ENCODE results near the gene FBLN1.
"Not testable (repeated sequence)": the region's sequence is repeated elsewhere in the genome, so short reads cannot be mapped to it uniquely, and the experiment has no call there.

The FBLN1 gene

DNA sequence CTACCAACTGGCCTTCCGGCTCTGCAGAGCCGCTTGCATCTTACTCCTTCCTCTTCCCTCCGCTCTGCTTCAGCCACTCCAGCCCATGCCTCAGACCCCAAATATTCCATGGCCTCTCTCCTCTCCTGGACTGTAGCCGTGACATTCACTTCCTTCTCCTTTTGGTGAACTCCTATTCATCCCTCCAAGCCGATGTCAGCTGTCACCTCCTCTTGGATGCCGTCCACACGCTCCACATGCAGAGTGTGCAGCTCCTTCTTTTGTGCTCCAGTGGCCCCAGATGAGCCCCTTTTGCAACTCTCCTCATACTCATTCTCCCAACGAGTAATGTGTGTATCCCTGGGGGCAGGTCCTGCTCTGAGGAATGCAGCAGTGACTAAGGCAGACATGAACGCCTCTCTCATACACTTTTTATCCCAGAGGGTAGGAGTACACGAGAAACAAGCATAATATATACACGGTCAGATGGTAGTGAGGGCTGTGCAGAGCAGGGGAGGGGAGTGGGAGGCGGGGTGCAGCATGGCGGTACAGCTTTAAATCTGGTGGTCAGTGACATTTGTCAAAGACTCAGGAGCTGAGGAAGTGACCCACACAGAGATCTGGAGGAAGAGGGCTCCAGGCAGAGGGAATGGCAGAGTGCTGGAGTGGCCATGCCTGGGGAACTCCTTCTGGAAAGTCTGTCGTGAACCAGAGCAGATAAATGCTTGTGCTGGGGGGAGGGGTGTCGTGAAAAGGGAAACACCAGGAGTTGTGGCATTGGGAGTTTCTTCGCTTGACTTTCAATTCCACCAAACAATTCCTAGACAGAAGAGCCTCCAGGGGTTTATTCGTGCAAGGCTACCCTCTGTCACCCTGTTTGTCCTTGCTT, 85.2 kb downstream of the FBLN1 start:
- DNase-seq (ENCODE audit: insufficient read length, low spot score) = no peak
- FAIRE-seq = no peak
- TF ChIP-seq POU2F2 (IDR thresholded peaks at IDR 0.05; ENCODE audit: low read depth, low read length) = no peak
- TF ChIP-seq TAF1 (IDR thresholded peaks at IDR 0.05; ENCODE audit: low read depth, low read length) = no peak
- no peak for TF ChIP-seq POLR2A (IDR thresholded peaks at IDR 0.05; ENCODE audit: low read depth, low read length)
- TF ChIP-seq SPI1 (IDR thresholded peaks at IDR 0.05; ENCODE audit: low read depth, low read length) = no peak
- TF ChIP-seq POLR2AphosphoS5 (IDR thresholded peaks at IDR 0.05; ENCODE audit: low read depth, low read length) = no peak
- no peak for TF ChIP-seq PAX5 (IDR thresholded peaks at IDR 0.05; ENCODE audit: insufficient read depth, low read length, severe bottlenecking)

DNA sequence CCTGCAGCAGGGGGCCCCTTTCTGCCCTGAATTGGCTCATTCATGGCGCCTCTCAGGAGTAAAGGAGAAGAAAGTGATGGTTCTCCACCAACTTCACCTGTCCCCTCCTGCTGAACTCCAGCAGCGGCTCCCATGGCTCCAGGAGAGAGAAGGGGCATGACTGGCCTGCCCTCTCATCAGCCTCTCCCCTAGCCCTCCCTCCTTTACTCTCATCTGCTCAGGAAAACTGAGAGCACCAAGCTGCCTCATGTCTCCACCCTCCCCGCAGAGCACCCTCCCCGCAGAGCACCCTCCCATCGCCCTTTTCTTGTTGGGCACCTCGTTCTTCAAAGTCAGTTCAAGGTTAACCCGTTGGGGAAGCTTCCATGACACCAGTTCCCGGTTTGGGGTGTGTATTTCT, 86.9 kb downstream of the FBLN1 start:
- no peak for TF ChIP-seq SPI1 (IDR thresholded peaks at IDR 0.05; ENCODE audit: low read depth, low read length)
- no peak for TF ChIP-seq POU2F2 (IDR thresholded peaks at IDR 0.05; ENCODE audit: low read depth, low read length)
- no peak for TF ChIP-seq POLR2AphosphoS5 (IDR thresholded peaks at IDR 0.05; ENCODE audit: low read depth, low read length)
- no peak for TF ChIP-seq PAX5 (IDR thresholded peaks at IDR 0.05; ENCODE audit: insufficient read depth, low read length, severe bottlenecking)
- no peak for TF ChIP-seq POLR2A (IDR thresholded peaks at IDR 0.05; ENCODE audit: low read depth, low read length)
- TF ChIP-seq TAF1 (IDR thresholded peaks at IDR 0.05; ENCODE audit: low read depth, low read length) = no peak
- no peak for FAIRE-seq
- no peak for DNase-seq (ENCODE audit: insufficient read length, low spot score)

DNA sequence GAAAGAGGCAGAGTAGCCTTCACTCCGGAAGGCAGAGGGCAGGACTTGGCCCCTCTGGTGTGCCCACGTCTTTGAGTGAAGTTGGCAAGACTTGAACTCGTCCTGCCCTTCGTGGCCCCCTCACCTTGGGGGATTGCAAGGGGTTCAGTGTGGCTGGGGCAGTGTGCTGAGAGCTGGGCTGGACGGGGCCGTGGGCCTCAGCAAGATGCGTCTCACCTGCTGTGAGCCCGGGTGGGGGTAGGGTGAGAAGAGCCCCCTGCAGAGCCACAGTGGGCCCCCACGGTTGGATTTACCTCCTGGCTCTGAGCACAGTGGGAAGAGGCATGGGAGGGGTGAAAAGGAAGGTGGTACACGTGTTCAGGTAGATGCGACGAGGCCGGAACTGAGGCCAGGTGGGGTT, 87.6 kb downstream of the FBLN1 start:
- FAIRE-seq (no peak), DNase-seq (ENCODE audit: insufficient read length, low spot score) (no peak)
- TF ChIP-seq SPI1 (IDR thresholded peaks at IDR 0.05; ENCODE audit: low read depth, low read length) (no peak), POLR2A (IDR thresholded peaks at IDR 0.05; ENCODE audit: low read depth, low read length) (no peak), TAF1 (IDR thresholded peaks at IDR 0.05; ENCODE audit: low read depth, low read length) (no peak), POU2F2 (IDR thresholded peaks at IDR 0.05; ENCODE audit: low read depth, low read length) (no peak), POLR2AphosphoS5 (IDR thresholded peaks at IDR 0.05; ENCODE audit: low read depth, low read length) (no peak), PAX5 (IDR thresholded peaks at IDR 0.05; ENCODE audit: insufficient read depth, low read length, severe bottlenecking) (no peak)

DNA sequence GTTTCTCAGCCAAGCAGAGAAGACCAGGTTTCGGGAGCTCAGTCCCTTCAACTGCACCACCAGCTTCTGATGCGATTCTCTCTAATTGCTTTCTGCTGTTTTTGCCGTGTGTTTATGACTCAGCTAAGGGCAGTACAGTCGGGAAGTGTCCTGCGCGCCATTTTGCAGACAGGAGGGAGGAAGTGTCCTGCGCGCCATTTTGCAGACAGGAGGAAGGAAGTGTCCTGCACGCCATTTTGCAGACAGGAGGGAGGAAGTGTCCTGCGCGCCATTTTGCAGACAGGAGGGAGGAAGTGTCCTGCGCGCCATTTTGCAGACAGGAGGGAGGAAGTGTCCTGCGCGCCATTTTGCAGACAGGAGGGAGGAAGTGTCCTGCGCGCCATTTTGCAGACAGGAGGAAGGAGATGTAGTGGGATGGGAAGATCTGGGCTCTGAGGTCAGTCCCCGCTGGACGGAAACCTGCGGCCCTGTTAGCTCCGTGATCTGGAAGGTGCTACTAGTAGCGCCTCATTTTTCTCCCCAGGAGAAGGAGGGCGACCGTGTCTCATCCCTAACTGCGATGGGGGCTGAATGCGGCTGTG, 89.0 kb downstream of the FBLN1 start:
- DNase-seq (ENCODE audit: insufficient read length, low spot score); FAIRE-seq: not testable (repeated sequence)

DNA sequence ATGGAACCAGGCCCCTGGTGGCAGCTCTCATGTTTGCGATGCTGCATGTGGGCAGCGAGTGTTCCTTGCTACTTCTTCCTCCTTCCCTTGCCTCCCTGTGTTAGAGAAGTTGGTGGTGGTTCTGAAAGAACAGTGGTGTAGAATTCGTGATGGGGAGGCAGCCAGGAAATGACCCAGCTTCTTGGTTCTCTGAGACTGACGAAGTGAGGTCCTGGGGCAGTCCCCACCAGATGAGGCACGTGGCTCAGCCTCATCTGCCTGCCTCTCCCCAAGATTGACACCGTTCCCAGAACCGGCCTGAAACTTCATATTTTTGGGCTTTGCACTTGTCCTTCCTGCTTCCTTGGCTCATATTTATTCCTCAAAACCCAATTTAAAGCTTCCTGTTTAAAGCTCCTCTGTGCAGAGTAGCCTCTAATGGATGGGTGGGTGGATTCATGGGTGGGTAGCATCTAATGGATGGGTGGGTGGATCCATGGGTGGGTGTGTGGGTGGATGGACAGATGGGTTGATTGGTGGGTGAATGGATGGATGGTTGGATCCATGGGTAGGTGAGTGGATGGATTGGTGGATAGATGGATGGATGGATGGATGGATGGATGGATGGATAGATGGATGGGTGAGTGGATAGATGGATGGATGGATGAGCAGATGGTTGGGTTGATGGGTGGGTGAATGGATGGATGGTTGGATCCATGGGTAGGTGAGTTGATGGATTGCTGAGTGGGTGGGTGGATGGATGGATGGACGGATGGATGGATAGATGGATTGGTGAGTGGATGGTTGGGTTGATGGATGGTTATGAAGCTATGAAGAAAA, 91.6 kb downstream of the FBLN1 start:
- no peak for FAIRE-seq
- TF ChIP-seq PAX5 (IDR thresholded peaks at IDR 0.05; ENCODE audit: insufficient read depth, low read length, severe bottlenecking) (no peak), POLR2AphosphoS5 (IDR thresholded peaks at IDR 0.05; ENCODE audit: low read depth, low read length) (no peak), POLR2A (IDR thresholded peaks at IDR 0.05; ENCODE audit: low read depth, low read length) (no peak), SPI1 (IDR thresholded peaks at IDR 0.05; ENCODE audit: low read depth, low read length) (no peak), TAF1 (IDR thresholded peaks at IDR 0.05; ENCODE audit: low read depth, low read length) (no peak), POU2F2 (IDR thresholded peaks at IDR 0.05; ENCODE audit: low read depth, low read length) (no peak)

DNA sequence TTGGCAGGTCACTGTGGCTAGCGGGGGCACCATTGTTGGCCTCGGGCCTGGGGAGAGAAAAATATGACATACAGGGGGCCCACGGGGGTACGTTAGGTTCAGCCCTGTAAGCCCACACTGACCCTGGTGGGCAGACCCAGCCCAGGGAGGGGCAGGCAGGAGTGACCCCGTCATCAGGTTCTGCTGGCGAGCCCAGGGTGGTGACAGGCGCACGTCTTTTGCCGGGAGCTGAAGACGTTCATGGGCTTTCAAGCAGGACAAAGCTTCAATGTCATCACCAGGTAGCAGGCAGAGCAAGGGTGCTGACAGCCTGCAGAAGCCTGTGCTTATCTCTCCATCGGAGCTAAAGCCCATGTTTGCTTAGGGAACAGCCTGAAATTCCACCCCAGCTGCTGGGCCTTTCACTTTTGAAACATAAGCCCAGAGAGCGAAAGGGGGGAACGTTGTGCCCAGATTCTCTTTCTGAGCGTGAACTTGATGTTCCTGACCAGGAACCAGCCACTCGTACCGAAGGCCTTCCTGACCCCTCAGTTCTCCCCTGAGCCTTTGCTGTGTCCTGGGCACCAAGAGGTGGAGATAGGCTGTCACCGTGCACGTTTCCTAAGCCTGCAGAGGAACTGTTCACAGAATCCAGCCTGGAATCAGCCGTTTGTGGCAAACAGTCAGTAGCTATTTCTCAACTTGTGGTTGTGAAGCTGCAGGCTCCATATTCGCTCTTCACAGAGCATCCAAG, 94.9 kb downstream of the FBLN1 start:
- DNase-seq (ENCODE audit: insufficient read length, low spot score) = no peak
- FAIRE-seq = no peak
- TF ChIP-seq POU2F2 (IDR thresholded peaks at IDR 0.05; ENCODE audit: low read depth, low read length) (no peak), POLR2A (IDR thresholded peaks at IDR 0.05; ENCODE audit: low read depth, low read length) (no peak), POLR2AphosphoS5 (IDR thresholded peaks at IDR 0.05; ENCODE audit: low read depth, low read length) (no peak), SPI1 (IDR thresholded peaks at IDR 0.05; ENCODE audit: low read depth, low read length) (no peak), PAX5 (IDR thresholded peaks at IDR 0.05; ENCODE audit: insufficient read depth, low read length, severe bottlenecking) (no peak), TAF1 (IDR thresholded peaks at IDR 0.05; ENCODE audit: low read depth, low read length) (no peak)

More for the DNA sequence above, 91.6 kb downstream of the FBLN1 start:
- no peak for DNase-seq (ENCODE audit: insufficient read length, low spot score)

DNA sequence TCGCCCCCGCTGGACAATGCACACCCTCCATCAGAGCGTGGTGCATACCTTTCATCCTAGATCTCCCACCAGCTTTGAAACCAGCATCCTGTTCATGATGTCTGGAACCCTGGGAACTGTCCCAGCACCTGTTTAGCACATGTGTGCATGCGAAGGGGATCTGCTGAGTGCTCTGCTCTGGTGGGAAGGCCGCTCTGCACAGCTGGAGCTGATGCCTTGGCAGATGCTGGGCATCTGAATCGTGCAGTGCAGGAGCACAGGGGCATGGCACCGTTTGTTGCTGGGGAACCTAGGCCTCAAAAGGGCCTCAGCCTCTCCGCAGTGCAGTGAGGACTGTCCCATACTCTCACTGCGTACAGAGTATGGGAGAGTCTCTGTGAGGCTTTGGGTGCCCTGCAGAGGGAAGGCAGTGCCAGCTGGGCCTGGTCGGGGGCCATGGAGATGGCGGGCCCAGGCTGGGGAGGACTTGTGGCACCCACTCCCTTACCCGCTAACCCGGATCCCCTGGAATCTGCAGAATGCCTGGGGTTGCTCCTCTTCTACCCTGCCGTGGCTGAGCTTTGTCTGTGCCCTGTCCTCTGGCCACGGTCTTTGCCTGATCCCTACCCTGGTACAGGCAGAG, 96.0 kb downstream of the FBLN1 start:
- no peak for TF ChIP-seq SPI1 (IDR thresholded peaks at IDR 0.05; ENCODE audit: low read depth, low read length)
- no peak for TF ChIP-seq PAX5 (IDR thresholded peaks at IDR 0.05; ENCODE audit: insufficient read depth, low read length, severe bottlenecking)
- no peak for TF ChIP-seq POLR2A (IDR thresholded peaks at IDR 0.05; ENCODE audit: low read depth, low read length)
- no peak for TF ChIP-seq TAF1 (IDR thresholded peaks at IDR 0.05; ENCODE audit: low read depth, low read length)
- no peak for TF ChIP-seq POU2F2 (IDR thresholded peaks at IDR 0.05; ENCODE audit: low read depth, low read length)
- TF ChIP-seq POLR2AphosphoS5 (IDR thresholded peaks at IDR 0.05; ENCODE audit: low read depth, low read length) = no peak
- no peak for FAIRE-seq

DNA sequence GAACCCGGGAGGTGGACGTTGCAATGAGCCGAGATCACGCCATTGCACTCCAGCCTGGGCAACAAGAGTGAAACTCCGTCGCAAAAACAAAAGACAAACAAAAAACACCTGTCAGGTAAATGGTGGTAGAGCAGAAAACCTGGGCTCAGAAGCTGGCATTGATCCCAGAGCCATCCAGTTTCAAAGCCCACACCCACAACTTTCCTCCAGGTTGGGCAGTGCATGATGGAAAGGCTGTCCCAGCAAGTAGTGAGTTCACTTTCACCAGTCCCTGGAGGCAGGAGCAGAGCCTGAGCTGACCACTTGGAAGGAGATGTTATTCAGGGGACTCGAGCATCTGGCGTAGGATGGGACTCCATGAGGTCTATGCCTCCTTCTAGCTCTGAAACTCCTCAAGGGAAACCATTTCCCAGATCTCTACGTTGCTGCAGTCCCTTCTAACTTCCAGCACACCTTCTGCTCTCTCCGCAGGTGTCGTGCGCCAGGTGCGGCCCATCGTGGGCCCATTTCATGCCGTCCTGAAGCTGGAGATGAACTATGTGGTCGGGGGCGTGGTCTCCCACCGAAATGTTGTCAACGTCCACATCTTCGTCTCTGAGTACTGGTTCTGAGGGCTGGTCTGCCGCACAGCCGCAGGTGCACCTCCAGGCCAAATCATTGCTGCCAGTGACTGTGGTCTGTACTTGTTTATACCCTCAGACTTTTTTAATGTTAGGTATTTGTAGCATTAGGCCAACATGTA, 97.3 kb downstream of the FBLN1 start:
- TF ChIP-seq POU2F2 (IDR thresholded peaks at IDR 0.05; ENCODE audit: low read depth, low read length) (no peak), TAF1 (IDR thresholded peaks at IDR 0.05; ENCODE audit: low read depth, low read length) (no peak), PAX5 (IDR thresholded peaks at IDR 0.05; ENCODE audit: insufficient read depth, low read length, severe bottlenecking) (no peak), SPI1 (IDR thresholded peaks at IDR 0.05; ENCODE audit: low read depth, low read length) (no peak)
- no peak for DNase-seq (ENCODE audit: insufficient read length, low spot score)
- FAIRE-seq = no peak

More for the DNA sequence above, 96.0 kb downstream of the FBLN1 start:
- no peak for DNase-seq (ENCODE audit: insufficient read length, low spot score)

Measured in GM12891 (cell line).